Endodermal cell (in vitro differentiated cells): Measurements from ENCODE around the gene MRPL20. TPM values are rescaled to one million over a fixed set of nuclear protein-coding genes. Genes with fewer than 3 reads are reported as not detected.
"Not testable (repeated sequence)": the region's sequence is repeated elsewhere in the genome, so short reads cannot be mapped to it uniquely, and the experiment has no call there.

Experiments
- DNase-seq: peaks from one replicate; pipeline ENCODE4 v3.0.0-alpha.2; 2017
- H3K27ac ChIP-seq: 2 replicates; pipeline ENCODE4 v1.5.1; 2013; ENCODE audit warnings: mild to moderate bottlenecking, low read depth, low read length, moderate library complexity
- H3K27me3 ChIP-seq: 2 replicates; pipeline ENCODE4 v1.6.1; 2013; ENCODE audit warnings: mild to moderate bottlenecking, low read length, moderate library complexity; ENCODE audit not compliant: insufficient read depth, control insufficient read depth, poor library complexity, severe bottlenecking
- H3K36me3 ChIP-seq: 2 replicates; pipeline ENCODE4 v1.7.0; 2013; ENCODE audit warnings: mild to moderate bottlenecking, low read length, moderate library complexity; ENCODE audit not compliant: control insufficient read depth, insufficient read depth
- H3K4me1 ChIP-seq: one replicate; pipeline ENCODE4 v1.7.0; 2013; ENCODE audit warnings: low read length; ENCODE audit not compliant: control insufficient read depth, insufficient read depth
- H3K4me3 ChIP-seq: 2 replicates; pipeline ENCODE4 v1.5.1; 2013; ENCODE audit warnings: mild to moderate bottlenecking, low read length, moderate library complexity
- H3K9ac ChIP-seq: 2 replicates; pipeline ENCODE4 v1.6.1; 2013; ENCODE audit warnings: mild to moderate bottlenecking, low read length, moderate library complexity; ENCODE audit not compliant: poor library complexity, severe bottlenecking; ENCODE audit errors: extremely low read depth
- H3K9me3 ChIP-seq: 2 replicates; pipeline ENCODE4 v1.6.1; 2013; ENCODE audit warnings: mild to moderate bottlenecking, low read length, moderate library complexity; ENCODE audit not compliant: control insufficient read depth
- H3K27ac Mint-ChIP-seq: 2 replicates; pipeline ENCODE4 v1.8.0; 2020; ENCODE audit warnings: mixed read lengths
- H3K27me3 Mint-ChIP-seq: 2 replicates; pipeline ENCODE4 v1.8.0; 2021; ENCODE audit warnings: mild to moderate bottlenecking, mixed read lengths; ENCODE audit not compliant: insufficient read depth
- H3K36me3 Mint-ChIP-seq: 2 replicates; pipeline ENCODE4 v1.8.0; 2020; ENCODE audit warnings: low read depth, mixed read lengths
- H3K4me1 Mint-ChIP-seq: 2 replicates; pipeline ENCODE4 v1.8.0; 2020; ENCODE audit warnings: mixed read lengths
- H3K4me3 Mint-ChIP-seq: 2 replicates; pipeline ENCODE4 v1.8.0; 2020; ENCODE audit warnings: mild to moderate bottlenecking, moderate library complexity, mixed read lengths
- H3K9me3 Mint-ChIP-seq: 2 replicates; pipeline ENCODE4 v1.8.0; 2020; ENCODE audit warnings: mild to moderate bottlenecking, mixed read lengths
- WGBS, 2 experiments: methylation state at CpG; one replicate each; pipeline versions ENCODE4 v1.1.5 to v1.1.7; 2013; ENCODE audit warnings: missing lambda C conversion rate in 2 of 2, mixed read lengths in 1 of 2; ENCODE audit not compliant: insufficient coverage in 1 of 2, insufficient read length in 1 of 2; 5-methylcytosine and 5-hydroxymethylcytosine counted together
- total RNA-seq, 2 donors: library from RNA; stranded (reverse); fragmentation: NEBNext Ultra II Directional in 1 of 2; extraction: Animal tissue kit (Norgen Biotek cat#: 25700) in 1 of 2; gene quantifications; 2 replicates in 1 of 2; 3 replicates in 1 of 2; pipeline ENCODE4 v1.2.1, GENCODE V29; 2021
- TF ChIP-seq, protein P1 (sequence below): fragments of 200-600 bp; sonication (generic); conservative IDR thresholded peaks from 2 replicates; pipeline ENCODE4 v1.5.0; 2021; ENCODE audit warnings: antibody characterized with exemption, mild to moderate bottlenecking

Gene MRPL20
- total RNA-seq, 2 donors from 2014 or later, result 109 to 129 TPM

- Histone ChIP-seq H3K9ac (no peak overlapping the region), H3K27me3 (no peaks in the 10 kb centered on the region), H3K36me3 (peaks cover 5% of the 10 kb centered on the region), H3K27ac (no peak overlapping the region), H3K4me1 (no peaks in the 10 kb centered on the region), H3K9me3 (no peaks in the 10 kb centered on the region), H3K4me3 (no peak overlapping the region)
- TF ChIP-seq, protein P1, sequence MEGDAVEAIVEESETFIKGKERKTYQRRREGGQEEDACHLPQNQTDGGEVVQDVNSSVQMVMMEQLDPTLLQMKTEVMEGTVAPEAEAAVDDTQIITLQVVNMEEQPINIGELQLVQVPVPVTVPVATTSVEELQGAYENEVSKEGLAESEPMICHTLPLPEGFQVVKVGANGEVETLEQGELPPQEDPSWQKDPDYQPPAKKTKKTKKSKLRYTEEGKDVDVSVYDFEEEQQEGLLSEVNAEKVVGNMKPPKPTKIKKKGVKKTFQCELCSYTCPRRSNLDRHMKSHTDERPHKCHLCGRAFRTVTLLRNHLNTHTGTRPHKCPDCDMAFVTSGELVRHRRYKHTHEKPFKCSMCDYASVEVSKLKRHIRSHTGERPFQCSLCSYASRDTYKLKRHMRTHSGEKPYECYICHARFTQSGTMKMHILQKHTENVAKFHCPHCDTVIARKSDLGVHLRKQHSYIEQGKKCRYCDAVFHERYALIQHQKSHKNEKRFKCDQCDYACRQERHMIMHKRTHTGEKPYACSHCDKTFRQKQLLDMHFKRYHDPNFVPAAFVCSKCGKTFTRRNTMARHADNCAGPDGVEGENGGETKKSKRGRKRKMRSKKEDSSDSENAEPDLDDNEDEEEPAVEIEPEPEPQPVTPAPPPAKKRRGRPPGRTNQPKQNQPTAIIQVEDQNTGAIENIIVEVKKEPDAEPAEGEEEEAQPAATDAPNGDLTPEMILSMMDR, result no peak
- no peak for DNase-seq
- Mint-ChIP-seq H3K9me3 (peaks cover 17% of the 10 kb centered on the region), H3K36me3 (peaks cover 18% of the 10 kb centered on the region), H3K4me3 (no peak overlapping the region), H3K4me1 (peaks cover 19% of the 10 kb centered on the region), H3K27me3 (peaks cover 1% of the 10 kb centered on the region), H3K27ac (no peak overlapping the region)
- 98 to 100% methylated on average over 7 to 13 of the region's 13 CpGs for whole genome bisulfite sequencing, 2 experiments
Observed at GRCh38 chr1:1411626-1412025, 4.5 kb upstream of the MRPL20 start.

DNA sequence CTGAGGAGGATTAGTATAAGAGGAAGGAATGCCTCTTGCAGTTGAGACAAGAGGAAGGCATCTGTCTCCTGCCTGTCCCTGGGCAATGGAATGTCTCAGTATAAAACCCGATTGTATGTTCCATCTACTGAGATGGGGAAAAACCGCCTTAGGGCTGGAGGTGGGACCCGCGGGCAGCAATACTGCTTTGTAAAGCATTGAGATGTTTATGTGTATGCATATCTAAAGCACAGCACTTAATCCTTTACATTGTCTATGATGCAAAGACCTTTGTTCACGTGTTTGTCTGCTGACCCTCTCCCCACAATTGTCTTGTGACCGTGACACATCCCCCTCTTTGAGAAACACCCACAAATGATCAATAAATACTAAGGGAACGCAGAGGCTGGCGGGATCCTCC lies 3.1 kb upstream of the MRPL20 start:
- H3K4me1 ChIP-seq, DNase-seq, H3K27me3 Mint-ChIP-seq, H3K4me3 ChIP-seq, H3K9ac ChIP-seq, H3K27me3 ChIP-seq, H3K9me3 ChIP-seq, H3K27ac ChIP-seq: not testable (repeated sequence)
- Mint-ChIP-seq H3K27ac (peak overlapping the region; percentile 86), H3K9me3 (peaks cover 17% of the 10 kb centered on the region), H3K36me3 (peaks cover 29% of the 10 kb centered on the region), H3K4me1 (peaks cover 24% of the 10 kb centered on the region), H3K4me3 (peak overlapping the region; percentile 31)
- peaks cover 13% of the 10 kb centered on the region for H3K36me3 ChIP-seq
- WGBS, 2 experiments, result 28 to 58% methylated on average over 5 to 8 of the region's 8 CpGs

GRCh38 chr1:1407636-1408318 lies 684 bp upstream of the MRPL20 start:
- Histone ChIP-seq H3K4me3 (peak overlapping the region; percentile 94), H3K27ac (peak overlapping the region; percentile 54), H3K4me1 (no peaks in the 10 kb centered on the region), H3K27me3 (no peaks in the 10 kb centered on the region), H3K36me3 (peaks cover 29% of the 10 kb centered on the region), H3K9me3 (no peaks in the 10 kb centered on the region), H3K9ac (peak overlapping the region; percentile 81)
- TF ChIP-seq, protein P1, result peak; percentile 45
- Mint-ChIP-seq H3K9me3 (peaks cover 13% of the 10 kb centered on the region), H3K4me1 (peaks cover 22% of the 10 kb centered on the region), H3K27ac (peak overlapping the region; percentile 84), H3K36me3 (peaks cover 48% of the 10 kb centered on the region), H3K4me3 (peak overlapping the region; percentile 88), H3K27me3 (no peaks in the 10 kb centered on the region)
- 4 to 7% methylated on average over 29 to 41 of the region's 41 CpGs for WGBS, 2 experiments
- peak; percentile 68 for DNase-seq
